C4-2B (cell line): Measurements from ENCODE around the gene TMEM59L.

ENCODE experiments used
- H3K27ac ChIP-seq: fragments of 450-650 bp; 2 replicates; pipeline ENCODE4 v1.5.1; 2017
- ZFX ChIP-seq: fragments of 450-650 bp; IDR thresholded peaks from 2 replicates; pipeline ENCODE4 v1.6.1; 2017
- TF ChIP-seq, protein P1 (sequence below): fragments of 450-650 bp; conservative IDR thresholded peaks from 2 replicates; pipeline ENCODE4 v1.5.1; 2017; ENCODE audit warnings: mild to moderate bottlenecking

Gene TMEM59L

DNA sequence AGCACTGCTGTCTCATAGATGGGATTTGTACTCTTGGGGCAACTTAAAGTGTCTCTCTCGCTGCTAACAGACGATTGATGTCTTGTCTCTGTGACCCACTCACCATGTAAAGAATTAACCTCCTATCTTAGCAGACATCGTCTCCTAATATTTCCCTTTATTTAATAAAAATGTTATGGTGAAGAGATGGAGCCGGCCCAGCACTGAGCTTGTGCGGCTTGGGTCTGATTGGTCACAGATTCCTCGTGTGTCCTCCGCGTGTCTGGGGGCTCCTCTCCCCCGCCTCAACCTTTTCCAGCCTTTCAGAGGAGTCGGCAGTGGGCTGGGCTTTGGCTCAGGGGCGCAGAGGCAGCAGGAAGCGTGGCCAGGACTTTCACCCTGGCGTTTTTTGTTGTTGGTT, 57.6 kb downstream of the TMEM59L start:
- H3K27ac ChIP-seq = no peak overlapping the region
- no peak for TF ChIP-seq ZFX
- TF ChIP-seq, protein P1, sequence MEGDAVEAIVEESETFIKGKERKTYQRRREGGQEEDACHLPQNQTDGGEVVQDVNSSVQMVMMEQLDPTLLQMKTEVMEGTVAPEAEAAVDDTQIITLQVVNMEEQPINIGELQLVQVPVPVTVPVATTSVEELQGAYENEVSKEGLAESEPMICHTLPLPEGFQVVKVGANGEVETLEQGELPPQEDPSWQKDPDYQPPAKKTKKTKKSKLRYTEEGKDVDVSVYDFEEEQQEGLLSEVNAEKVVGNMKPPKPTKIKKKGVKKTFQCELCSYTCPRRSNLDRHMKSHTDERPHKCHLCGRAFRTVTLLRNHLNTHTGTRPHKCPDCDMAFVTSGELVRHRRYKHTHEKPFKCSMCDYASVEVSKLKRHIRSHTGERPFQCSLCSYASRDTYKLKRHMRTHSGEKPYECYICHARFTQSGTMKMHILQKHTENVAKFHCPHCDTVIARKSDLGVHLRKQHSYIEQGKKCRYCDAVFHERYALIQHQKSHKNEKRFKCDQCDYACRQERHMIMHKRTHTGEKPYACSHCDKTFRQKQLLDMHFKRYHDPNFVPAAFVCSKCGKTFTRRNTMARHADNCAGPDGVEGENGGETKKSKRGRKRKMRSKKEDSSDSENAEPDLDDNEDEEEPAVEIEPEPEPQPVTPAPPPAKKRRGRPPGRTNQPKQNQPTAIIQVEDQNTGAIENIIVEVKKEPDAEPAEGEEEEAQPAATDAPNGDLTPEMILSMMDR = no peak
